GM06990 (cell line): ENCODE results near the gene TP53I11.

Experiments
- DNase-seq: peaks from one replicate; pipeline ENCODE4 v3.0.0-alpha.2; 2011; ENCODE audit not compliant: insufficient read length; ENCODE audit errors: extremely low read depth
- H3K27me3 ChIP-seq: replicated peaks from 2 replicates; pipeline ENCODE4 v1.6.0; 2011; ENCODE audit warnings: low read length; ENCODE audit not compliant: control insufficient read depth, insufficient read depth
- H3K36me3 ChIP-seq: 2 replicates; pipeline ENCODE4 v1.5.1; 2011; ENCODE audit warnings: low read length; ENCODE audit not compliant: control insufficient read depth, insufficient read depth
- H3K4me3 ChIP-seq: replicated peaks from 2 replicates; pipeline ENCODE4 v1.5.1; 2011; ENCODE audit warnings: low read depth, mild to moderate bottlenecking, control low read depth, low read length
- CTCF ChIP-seq: IDR thresholded peaks from 2 replicates; pipeline ENCODE4 v1.5.1; 2011; ENCODE audit warnings: low read length, control low read depth, mild to moderate bottlenecking, inconsistent platforms; ENCODE audit not compliant: insufficient read depth, poor library complexity, severe bottlenecking

Gene TP53I11

GRCh38 chr11:44934735-44935250 is 15.9 kb downstream of the TP53I11 start:
- H3K36me3 ChIP-seq: no peaks in the 10 kb centered on the region
- H3K4me3 ChIP-seq: no peak overlapping the region
- no peak for TF ChIP-seq CTCF
- no peaks in the 10 kb centered on the region; the same call in 1 of the 2 replicates for H3K27me3 ChIP-seq
- no peak for DNase-seq

DNA sequence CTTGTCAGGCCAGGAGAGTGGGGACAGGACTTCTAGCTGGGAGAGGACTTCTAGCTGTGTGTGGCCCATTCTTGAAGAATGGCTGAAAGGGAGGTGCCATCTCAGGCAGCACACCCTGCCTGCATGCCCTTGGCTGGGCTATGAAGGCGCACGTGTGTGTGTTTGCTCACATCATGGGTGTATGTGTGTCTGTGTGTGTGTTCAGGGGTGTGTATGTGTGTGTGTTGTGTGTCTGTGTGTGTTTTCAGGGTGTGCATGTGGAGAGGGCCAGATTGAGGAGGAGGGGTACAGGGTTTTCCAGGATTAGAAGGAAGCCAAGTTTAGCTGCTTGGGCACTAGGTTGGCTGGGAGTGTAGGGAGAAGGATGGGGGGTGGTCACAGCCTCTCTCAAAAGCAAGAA is 16.6 kb downstream of the TP53I11 start:
- DNase-seq: no peak
- Histone ChIP-seq H3K36me3 (no peaks in the 10 kb centered on the region), H3K4me3 (no peak overlapping the region), H3K27me3 (no peaks in the 10 kb centered on the region; the same call in 1 of the 2 replicates)
- TF ChIP-seq CTCF: no peak

DNA sequence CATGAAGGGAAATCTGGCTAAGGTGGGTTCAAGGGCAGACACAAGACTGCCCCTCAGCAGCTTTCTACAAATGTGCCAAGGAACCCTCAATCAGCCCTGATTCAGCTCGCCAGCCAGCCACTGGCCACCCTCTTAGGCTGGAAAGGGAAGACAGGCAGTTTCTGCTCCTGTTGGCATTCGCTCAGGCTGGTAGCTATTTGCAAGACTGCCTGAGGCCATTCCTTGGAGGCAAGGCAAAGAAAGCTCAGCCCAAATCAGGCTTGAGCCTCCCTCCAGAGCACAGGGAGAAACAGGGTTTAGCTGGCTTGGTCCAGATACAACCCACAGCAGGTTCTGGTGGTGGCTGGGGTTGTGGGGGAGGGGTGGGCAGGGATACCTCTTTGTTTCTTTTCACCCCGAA is 19.2 kb downstream of the TP53I11 start:
- no peak for DNase-seq
- TF ChIP-seq CTCF: no peak
- Histone ChIP-seq H3K27me3 (no peaks in the 10 kb centered on the region; the same call in 1 of the 2 replicates), H3K4me3 (no peak overlapping the region), H3K36me3 (no peaks in the 10 kb centered on the region)

DNA sequence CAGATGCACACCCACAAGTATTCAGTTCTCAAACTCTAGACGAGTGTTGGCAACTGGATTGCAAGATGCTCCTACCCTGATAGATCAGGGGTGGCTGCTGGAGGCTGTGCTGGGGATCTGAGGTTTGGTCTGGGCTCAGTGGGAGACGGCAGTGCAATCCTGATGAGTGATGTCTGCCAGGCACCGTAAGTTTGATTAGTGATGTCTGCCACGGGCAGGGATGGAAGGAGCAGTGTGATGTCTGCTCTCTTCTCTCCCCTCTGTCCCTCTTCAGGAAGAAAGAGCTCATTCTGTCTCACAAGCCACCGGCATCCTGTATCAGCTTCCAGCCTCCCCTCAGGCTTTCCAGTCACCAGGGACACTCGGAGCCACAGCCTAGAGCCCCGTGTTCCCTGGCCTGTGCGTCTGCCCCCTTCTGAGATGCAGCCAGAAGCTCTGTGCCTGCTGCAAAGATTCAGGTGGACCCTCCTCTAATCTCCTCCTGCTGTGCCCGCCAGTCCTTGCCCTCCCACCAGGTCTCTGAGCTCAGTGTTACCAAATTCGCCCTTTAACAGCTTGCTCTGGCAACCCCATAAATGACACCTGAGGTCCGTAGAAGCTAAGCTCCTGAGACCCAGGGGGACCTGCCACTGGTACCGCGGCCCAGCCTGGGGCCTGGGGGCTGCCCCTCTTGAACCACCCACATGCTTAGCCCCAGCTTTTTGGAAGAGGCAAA is 19.9 kb downstream of the TP53I11 start:
- no peaks in the 10 kb centered on the region for H3K36me3 ChIP-seq
- no peak for DNase-seq
- no peak for TF ChIP-seq CTCF
- H3K4me3 ChIP-seq: no peak overlapping the region
- no peaks in the 10 kb centered on the region; the same call in 1 of the 2 replicates for H3K27me3 ChIP-seq

GRCh38 chr11:44928816-44929215 is 21.9 kb downstream of the TP53I11 start:
- H3K4me3 ChIP-seq: no peak overlapping the region
- no peak for TF ChIP-seq CTCF
- H3K36me3 ChIP-seq: no peaks in the 10 kb centered on the region
- no peak for DNase-seq
- no peaks in the 10 kb centered on the region; the same call in 1 of the 2 replicates for H3K27me3 ChIP-seq
